ENCODE measurements around the gene ARHGAP23.

Gene ARHGAP23

DNA sequence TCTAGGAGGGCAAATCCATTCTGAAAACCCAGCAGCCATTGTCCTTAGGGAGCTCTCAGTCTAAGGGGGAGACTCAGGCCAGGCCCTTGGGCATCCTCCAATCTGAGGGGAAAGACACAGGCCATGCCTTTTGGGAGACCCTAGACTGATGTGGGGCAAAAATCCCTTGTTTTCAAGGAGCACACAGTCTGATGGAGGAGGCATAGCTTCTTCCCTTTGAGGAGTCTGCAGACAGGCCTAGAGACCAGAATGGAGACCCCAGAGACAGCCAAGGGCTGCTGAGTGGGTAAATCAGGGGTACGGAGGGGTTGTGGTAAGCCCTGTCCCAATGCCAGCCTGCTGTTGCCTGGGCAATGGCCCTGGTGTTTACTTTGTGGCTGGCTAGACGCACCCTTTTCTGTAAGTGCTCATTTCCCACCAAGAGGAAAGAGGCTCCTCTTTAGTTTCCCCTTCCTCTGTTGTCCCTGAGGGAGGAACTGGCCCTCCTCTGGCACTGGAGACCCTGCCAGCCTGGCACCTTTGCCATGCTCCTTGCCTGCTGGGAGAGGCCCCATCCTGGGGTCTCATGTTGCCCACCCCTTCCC is 19.3 kb downstream of the ARHGAP23 start:
- no peak for DNase-seq

DNA sequence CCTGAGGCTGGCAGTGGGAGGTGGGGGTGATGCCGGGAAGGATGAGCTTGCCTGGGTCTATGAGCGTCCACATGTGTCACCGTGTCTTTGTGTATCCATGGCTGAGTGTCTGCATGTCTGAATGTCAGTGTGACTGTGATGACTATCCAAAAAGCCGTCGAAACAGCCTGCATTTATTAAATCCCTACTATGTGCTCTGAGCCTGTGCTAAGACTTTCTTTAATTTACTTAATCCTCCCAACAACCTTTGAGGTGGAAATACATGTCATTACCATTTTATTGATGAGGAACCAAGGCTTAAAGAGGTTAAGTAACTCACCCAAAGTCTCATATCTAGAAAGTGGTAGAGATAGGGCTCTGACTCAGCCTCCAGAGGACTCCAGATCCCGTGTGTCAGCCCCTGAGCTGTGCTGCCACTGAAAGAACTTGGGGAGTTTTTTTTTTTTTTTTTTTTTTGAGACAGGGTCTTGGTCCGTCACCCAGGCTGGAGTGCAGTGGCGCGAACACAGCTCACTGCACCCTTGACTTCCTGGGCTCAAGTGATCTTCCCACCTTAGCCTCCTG is 20.0 kb downstream of the ARHGAP23 start:
- DNase-seq = no peak

DNA sequence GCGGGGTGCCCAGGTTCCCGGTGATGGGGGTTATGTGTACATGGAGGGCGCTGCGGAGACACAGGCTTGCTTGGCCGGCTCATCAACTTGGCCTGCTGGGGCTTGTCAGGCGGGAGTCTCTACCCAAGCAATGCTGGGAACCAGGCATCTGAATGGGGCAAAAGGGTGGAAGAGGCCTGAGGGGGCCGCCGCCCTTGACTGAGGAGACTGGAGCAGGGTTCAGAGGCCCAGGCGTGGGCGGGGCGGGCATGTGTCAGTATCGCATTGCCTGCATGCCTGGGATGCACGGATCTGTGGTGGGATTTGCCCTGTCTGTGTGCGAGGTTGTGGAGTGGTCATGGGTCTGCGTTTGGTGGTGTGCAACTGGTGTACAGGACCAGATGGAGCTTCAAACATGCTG is 21.1 kb downstream of the ARHGAP23 start:
- DNase-seq = peak; percentile 95

DNA sequence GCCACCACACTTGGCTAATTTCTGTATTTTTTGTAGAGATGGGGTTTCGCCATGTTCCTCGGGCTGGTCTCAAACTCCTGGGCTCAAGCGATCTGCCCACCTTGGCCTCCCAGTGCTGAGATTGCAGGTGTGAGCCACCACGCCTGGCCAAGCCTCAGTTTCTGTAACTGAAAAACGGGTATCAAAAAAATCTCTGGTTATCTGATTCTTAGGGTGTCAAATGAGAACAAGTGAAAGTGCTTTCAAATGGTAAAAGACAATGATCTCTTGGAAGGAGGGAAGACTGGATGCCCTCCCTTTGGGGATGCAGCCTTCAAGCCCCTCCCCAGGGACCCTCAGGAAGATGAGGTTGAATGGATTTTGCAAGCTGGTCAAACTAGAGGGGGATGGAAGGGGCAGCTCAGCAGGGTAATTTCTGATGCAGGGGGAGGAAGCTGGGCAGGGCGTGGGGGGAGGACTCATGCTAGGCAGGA is 22.3 kb downstream of the ARHGAP23 start:
- no peak for DNase-seq

DNA sequence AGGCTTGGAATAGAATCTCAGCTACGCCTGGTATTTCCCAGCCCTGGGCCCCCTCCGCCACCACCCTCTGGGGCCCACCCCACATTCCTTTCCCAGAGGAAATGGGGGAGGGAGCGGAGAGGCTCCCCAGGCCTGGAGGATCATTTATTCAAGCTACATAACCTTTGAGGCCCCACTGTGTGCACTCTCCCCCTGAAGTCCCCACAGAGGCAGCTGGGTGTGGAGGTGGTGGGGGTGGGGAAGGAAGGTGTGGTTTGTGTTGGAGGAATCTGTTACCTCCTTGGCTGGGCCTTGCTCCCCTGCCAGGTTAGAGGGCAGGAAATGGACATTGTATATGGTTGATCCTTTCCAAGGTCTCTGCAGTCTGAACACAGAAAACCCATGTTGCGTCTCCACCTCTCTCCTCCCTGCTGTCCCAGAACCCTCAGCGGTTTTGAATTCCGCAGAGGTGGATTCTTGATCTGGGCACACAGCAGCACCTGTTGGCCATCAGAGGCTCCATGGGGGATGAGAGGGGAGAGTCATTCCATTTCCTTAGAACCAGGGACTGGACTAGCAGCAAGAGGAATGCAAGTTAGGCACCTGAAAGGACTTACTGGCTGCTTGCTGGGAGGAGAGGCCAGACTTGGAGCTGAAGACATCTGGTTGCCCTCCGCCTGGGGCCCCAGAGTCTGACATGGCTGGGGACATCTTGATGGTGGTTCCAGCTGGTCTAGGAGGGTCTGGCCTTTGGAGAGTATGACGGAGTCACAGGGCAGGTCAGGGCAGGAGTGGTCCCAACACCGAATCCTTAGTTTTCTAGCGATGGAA is 23.0 kb downstream of the ARHGAP23 start:
- DNase-seq = peak; percentile 91

DNA sequence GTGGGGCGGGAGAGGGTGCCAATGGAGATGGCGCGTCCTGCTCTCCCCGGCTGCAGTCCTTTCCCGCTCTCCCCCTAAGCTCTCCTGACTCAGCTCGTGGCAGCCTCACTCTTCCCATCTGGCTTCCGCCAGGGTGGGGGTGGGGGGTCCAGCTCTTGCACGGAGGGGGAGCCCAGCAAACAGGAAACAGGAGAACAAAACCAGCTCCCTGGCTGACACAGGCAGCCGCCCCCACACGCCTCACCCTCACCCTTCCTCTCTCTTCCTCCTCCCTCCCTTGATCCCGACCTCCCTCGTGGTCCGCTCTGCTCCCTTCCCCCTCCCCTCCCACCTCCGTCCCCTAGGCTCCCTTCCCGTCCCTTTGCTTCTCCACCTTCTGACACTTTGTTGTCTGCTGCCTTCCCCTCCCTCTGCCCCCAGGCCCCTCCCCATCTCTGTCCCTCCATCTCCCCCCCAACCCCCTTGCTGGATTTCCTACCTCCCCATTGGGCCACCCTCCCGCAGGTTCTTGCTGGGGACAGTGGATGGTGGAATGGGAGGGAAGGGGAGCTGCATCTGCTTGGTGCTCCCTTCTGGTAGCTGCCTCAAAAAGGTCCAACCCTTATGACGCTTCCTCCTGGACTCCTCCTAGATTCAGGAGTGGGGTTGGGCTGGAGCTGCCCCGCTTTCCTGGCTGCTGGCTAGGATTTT is 23.7 kb downstream of the ARHGAP23 start:
- DNase-seq = peak; percentile 88

DNA sequence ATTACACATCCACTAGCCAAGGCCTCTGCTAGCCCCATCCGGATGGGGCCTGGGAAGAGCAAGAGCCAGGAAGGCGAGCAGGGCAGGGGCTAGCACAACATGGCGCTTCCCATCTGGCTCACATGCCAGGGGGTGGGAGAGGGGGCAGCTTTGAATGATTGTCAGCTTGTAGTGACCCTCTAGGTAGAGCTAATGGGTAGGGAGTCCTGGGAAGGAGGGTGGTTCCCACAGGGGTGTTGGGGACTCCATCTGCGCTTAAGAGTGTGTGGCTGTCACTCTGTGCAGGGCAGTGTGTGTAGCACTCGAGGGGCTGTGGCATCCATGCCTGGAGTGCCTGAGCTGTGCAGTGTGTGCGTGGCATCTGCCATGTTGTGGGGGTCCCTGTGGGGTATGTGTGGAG is 24.5 kb downstream of the ARHGAP23 start:
- DNase-seq = no peak

DNA sequence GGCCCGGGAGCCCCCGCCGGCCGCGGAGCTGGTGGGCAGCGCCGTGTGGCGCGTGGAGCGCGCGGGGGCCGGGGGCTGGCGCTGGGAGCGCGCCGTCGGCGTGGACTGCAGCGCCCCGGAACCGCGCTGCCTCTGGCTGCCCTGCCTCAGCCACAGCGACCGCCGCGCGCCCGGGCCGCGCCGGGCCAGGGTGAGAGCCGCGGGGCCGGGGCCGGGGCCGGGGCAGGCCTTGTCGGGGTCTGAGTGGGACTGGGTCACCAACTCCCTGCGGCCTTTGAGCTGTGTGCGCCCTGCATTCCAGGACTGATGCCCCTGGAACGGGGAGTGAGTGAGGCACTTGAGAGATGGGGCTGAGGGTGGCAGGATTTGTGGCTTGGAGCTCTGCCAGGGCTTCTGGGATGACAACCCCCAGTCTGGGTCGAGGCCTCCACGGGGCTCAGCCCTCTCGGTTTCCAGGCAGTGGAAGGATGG is 25.7 kb downstream of the ARHGAP23 start:
- no peak for DNase-seq

DNA sequence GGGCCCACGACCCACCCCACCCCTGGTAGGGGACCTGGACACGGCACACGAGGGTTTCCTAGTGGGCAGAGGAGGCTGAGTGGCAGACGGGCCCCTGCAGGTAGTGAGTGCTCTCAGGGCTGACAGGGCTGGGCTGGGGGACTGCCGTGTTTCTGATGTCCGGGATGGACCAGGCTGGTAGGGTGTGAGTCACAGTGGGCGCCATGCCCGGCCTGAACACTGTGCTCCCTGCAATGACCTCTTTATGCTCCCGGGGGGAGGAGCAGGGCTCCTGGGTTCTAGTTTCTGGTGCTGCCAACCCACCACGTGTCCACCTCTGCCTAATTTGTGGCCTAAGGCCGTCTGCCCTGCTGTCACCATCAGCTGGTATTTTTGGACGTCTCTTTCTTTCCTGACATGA is 26.3 kb downstream of the ARHGAP23 start:
- DNase-seq = peak; percentile 68

DNA sequence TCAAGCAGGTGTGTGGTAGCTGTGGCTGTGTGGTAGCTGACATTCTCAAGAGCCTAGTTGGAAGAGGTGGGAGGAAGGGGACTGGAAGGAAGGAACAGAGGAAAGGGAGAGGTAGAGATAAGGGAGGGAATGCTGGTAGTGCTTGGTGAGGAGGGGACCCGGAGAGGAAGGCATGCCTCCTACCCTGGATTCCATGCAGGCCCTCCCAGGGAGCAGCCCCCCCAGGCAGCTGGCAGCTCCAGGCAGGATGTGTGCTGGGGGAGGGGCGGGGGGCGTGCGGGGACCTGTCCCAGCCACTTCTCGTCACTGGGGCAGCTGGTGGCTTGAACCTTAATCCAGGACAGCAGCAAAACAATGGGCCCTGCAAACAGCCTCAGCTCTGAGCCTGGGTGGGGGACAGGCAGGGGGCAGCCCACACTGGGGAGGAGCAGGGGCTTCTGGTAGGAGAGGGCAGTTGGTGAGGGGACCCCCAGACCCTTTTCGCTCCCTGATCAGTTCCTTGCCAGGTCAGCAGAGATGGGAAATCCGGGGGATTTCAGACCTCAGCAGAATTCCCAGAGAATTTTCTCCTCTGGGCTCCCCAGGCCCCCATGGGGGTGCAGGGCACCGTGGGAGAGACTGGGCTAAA is 27.1 kb downstream of the ARHGAP23 start:
- peak; percentile 72 for DNase-seq

DNA sequence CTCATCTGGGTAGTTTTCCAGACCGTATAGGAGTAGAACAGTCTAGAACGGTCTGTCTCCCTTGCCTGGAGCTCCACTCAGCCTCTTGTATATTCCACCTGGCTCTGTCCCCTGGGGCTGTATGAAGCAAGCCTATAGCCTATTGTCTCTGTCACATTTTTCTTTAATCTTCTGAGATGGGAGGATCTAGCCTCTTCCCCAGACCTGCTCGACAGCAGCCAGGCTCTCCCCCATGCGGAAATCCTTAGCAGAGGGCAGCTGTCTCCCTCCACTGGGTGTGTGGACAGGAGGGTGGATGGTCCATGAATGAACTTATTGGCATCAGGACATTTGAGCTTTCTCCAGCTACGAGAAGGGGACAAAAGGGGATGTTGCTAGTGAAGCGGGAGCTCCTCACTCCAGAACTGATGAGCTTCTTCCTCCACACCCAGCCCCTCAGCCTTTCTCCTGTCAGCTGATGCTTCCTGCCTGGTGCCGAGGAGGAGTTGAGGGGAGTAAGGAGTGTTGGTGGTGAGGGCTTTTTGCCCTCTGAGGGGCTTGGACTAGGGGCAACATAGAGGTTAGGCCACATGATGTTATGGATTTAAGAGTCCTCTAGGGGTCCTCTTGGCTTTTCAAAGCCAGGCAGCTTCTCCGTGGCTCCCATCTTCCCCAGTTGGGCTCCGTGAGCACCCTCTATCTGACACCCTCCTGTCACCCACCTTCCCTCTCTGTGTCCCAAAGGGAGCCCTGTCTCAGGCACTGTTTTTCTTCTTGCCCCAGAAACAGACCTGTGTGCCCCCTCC is 28.0 kb downstream of the ARHGAP23 start:
- DNase-seq = peak; percentile 77

DNA sequence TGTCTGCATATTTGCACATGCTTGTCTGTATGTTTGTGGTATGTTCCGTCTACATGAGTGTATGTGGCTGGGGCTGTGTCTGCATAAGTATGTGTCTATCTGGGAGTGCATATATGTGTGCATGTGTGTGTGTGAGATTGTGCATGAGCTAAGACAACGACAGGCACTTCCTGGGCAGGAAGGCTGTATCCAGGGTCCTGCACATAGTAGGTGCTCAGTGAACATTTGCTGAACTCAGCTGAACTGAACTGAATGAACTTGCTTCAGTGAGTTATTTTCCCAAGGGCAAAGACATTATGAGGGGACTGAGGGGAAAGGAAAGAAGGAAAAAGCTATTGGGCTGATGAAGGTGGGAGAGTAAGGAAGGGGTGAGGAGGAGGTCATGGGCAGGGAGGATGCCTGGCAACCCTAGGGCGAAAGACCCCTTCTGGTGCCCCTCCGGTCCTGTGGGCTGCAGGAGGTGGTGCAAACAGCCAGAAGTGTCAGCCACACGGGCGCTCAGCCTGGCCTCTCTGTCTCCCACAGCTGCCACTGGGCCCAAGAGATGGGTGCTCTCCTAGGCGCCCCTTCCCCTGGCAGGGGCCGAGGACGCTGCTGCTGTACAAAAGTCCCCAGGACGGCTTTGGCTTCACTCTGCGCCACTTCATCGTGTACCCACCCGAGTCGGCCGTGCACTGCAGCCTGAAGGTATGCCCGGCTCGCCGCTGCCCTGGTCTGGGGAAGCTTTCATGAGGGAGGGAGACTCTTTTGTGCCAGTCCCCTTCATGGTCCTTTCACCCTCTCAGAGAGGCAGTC is 29.5 kb downstream of the ARHGAP23 start:
- DNase-seq = no peak

DNA sequence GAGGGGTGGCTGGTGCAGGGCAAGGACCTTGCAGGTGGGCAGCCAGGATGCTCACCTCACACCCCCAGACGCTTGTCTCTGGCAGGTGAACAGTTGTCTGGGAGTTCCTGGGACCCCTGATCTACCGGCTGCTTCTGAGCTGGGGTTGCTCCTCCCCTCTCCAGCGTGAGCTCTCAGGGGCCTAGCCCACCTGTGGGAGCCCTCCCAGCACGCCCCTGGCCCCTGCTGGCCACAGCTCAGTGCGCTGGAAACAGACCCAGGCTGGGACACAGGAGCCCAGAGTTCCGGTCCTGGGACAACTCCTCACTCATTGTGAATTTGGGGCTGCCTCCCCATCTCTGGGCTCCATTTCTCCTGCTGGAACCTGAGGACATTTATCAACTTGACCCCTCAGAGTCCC is 30.3 kb downstream of the ARHGAP23 start:
- DNase-seq = no peak

DNA sequence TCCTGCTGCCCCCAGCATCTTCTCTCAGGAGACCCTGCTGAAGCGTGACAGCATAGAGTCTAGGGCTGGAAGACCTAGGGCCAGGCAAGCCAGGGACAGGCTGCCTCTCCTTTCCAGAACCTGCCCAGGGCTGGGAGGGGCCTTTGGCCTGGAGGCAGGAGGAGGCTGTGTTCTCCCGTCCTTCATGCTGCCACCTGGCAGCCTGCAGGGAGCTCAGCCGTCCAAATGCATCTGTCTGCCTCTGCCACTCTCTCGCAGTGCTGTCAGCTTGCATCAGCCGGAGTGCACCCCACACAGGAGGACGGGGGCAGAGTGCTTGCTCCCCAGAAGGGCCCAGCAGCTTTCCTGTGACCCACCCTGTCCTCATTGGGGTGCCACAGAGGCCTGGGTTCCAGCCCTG is 31.3 kb downstream of the ARHGAP23 start:
- DNase-seq = no peak

DNA sequence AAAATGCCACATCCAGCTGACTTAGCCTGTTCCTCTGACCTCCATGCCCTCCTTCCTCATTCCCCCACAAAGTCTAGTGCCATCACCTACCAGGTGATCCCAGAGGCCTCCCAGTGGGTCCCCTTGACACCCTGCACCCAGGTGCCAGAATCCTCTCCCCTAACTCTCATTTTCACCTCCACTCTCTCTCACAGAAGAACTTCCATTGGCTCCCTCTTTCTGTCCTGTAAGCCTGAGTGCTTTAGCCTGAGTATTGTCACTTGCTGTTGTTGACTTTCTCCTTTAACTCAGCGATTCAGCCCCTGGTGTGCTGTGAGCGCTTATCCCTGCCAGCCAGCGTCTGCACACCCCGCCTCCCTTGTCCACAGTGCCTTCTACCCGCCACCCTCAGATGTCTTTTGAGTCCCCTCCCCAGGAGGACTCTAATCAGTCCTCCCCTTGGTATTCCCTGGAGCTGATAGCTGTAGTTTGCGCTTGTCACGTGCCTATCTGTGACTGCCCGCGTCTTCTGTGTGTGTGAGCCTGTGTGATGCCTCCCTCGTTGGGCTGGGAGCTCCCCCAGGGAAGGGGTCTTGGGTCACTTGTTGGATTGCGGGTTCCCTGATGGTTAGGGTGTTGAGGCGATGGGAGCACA is 31.9 kb downstream of the ARHGAP23 start:
- DNase-seq = no peak

DNA sequence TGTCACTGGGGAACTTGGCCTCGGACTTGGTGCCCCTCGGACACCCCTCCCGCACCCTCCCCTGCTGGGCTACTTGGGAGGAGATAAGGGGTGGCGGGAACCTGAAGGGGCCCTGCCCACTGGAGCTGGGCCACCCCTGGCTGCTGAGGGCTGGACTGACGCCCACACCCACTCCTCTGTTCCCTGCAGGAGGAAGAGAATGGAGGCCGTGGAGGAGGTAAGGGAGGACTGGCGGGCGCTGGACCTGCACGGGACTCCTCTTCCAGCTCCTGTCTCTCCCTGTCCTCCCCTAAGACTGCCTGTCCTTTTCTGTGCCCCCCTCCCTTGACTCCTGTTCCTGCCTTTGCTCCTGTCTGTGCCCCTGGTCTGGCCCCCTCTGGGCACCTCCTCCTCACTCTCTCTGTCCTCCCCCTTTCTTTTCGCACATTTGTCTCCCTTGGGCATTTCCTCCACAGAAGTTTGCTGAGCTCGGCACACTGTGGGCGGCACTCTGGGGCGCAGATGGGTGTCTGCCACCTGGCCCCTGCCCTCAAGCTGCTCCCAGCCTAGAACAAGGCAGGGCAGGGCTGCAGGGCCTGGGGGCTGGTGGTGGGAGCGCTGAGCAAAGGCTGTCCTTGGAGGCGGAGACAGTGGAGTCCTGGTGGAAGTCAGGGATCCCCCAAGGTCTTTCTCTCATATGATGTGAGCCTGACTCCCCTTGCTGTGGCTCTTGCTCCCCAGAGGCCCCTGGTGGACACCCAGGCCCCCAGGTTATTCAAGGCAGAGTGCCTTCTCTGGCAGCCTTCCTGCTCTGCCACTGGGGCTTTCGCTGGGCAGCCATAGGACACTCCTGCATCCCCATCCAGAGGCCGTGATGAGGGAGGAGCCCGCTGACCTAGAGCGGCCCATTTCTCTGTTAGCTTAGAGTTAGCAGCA is 32.7 kb downstream of the ARHGAP23 start:
- DNase-seq = no peak

DNA sequence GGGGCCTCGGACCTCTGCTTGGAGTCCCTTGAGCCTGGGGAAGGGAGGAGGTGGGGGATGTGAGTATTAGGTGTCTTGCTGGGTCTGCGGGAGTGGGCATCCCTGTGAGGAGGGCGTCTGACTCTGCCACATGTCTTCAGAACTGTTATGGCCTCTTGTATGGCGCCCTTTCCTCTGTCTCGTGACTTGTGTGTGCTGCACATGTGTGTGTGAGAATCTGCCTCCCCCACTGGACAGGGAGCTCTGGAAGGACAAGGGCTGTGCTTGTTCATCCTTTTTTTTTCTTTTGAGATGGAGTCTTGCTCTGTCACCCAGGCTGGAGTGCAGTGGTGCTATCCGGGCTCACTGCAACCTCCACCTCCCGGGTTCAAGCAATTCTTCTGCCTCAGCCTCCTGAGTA is 33.4 kb downstream of the ARHGAP23 start:
- DNase-seq = no peak

DNA sequence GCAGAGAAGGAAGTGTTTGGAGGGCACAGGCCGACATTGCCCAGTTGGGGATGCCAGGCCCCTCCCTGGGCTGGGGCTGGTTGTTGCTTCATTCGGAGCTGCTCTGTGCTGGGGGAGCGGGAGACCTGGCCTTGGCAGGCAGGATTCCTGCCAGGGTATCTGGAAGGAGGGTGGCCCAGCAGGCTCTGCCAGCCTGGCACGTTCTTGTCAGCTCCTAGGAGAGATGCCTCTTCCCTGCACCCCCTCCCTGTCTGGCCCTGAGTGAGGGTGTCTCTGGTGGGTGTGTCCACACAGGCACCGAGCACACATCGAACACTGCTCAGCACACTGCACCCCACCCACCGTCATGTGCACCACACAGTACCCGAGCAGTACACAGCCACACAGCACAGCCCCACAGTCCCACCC is 35.2 kb downstream of the ARHGAP23 start:
- no peak for DNase-seq

DNA sequence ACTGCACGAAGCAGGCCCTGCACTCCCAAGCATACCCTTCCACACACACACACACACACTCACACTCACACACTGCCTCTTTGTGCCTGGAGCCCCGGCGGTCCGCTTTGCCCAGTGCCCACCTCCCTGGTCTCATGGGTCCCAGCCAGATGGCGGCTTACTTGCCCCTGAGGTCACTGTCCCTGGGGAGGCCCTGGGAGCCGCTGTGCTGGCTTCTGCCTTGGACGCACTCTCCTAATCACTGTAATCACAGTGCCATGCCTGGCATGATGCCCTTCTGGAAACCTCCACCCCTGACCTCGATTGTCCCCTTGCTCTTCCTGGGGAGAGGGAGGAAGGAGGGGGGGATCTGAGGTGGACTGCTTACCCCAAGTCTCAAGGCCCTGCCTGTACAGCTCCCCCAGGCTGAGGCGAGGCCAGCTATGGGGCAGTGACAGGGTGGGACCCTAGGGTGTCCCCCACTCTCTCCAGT is 36.0 kb downstream of the ARHGAP23 start:
- DNase-seq = no peak

Measured in islet precursor cell (in vitro differentiated cells).